OCI-M1 (cell line): ENCODE measurements around the gene THSD7A.
"Not testable (repeated sequence)": the region's sequence is repeated elsewhere in the genome, so short reads cannot be mapped to it uniquely, and the experiment has no call there.

Experiments used
- DNase-seq: peaks from one replicate; lab custom pipeline; 2025; lab: John Stamatoyannopoulos, UW

The THSD7A gene

GRCh38 chr7:11456574-11456973, 375.4 kb downstream of the THSD7A start:
- DNase-seq: no peak

DNA sequence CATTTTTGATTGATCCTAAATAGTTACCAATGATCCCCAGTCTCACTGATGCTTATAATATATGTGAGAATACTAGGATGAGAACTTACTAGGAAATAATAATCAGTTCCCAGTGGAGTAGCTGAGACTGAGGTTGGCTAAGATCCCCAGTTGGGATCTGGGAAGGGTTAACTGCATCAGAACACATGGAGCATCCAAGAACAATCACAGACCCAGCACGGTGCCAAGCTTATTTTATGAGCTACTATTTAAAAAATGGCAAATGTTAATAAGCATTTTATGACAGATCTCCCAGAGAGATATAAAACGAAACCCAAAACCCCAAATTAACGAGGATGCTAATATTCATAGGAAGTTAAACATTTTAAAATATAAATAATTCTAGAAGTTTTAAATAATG, 379.5 kb downstream of the THSD7A start:
- DNase-seq: no peak

DNA sequence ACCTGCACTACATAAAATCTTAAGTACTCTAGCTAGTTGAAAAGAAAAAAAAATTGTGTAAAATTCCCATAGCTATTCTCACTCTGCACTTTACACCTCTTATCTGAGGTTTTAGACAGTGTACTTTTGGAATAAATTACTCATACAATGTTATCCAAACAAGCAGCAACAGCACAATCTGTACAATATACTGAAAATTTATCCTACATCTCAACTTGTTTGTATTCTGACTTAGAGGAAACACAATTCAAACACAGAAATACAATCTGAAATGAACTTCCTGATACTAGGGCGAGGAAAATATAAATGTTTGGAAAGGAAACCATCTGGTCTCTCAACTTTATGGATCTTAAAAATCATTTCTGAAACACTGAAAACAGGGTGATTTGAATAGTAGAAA, 381.7 kb downstream of the THSD7A start:
- no peak for DNase-seq

DNA sequence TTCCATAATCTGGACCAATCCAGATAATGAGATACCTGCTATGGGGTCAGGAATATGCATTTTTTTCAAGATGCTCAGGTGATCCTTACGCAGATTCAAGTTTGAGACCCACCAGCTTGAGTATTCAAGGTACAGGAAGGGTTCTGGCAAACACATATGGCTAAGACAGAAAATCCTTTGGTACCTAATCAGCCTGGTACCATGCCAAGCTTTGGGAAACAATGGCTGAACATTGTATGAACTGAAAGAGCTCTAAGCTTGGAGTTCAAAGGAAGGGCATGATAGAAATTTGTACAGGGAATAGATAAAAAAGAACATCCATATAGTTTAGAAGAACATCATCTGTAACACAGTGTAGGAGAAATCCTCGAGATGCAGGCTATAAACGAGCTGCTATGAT, 382.7 kb downstream of the THSD7A start:
- no peak for DNase-seq

DNA sequence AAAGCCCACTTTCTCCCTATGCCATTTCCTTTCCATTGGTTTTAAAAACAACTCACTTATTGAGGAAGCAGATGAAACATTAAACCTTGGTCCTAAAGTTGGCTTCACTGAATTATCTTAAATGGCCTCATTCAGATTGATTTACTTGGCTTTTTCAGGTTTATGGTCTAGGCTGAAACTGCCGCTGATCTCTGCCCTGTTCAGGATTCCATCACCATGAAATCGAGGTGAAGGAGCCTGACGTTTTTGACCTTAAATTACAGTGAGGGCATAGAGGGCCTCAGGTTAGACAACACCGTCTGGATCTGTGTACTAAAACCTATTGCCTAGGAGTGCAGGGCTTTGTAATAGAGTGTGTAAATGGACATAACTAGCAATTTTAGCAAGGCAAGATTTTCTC, 383.7 kb downstream of the THSD7A start:
- DNase-seq: no peak

- no peak for DNase-seq
Observed at GRCh38 chr7:11447106-11447505, 384.9 kb downstream of the THSD7A start.

GRCh38 chr7:11443934-11444333, 388.1 kb downstream of the THSD7A start:
- not testable (repeated sequence) for DNase-seq

DNA sequence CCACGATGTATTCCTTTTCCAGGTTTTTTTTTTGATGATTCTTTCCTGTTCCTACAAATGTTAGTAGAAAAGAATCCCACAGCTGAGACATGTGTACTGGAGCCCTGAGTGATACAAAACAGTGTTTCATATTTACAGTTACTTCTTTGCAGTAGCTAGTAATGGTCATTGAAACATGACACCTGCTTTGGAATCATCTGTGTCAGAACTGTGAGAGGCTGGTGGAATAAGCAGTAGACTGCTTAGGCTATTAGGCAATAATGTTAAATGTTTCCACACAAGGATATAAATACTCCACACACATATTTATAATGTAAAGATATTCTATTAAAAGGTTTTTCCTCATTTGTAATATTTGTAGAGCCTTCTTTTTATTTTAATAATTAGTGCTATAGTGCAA, 394.0 kb downstream of the THSD7A start:
- DNase-seq: peak; percentile 3

GRCh38 chr7:11436773-11437524, 395.0 kb downstream of the THSD7A start:
- no peak for DNase-seq

DNA sequence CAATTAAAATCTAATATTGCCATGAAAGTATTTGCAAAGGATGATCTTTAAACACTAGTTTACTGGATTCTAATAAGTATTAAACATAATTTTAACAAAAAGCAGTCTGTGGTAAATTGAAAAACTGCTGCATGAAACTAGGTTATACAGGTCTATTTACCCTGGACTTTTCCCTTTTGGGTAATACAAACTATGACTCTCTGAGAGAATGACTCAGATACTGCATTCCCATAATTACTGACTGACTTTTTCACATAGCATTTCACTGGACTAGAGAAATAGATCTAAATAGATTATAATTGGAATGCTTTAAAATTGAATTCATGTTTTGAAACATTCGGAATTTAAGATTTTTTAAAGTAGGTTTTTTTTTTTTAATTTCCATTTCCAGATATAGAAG, 395.7 kb downstream of the THSD7A start:
- no peak for DNase-seq

GRCh38 chr7:11434366-11434765, 397.6 kb downstream of the THSD7A start:
- no peak for DNase-seq

DNA sequence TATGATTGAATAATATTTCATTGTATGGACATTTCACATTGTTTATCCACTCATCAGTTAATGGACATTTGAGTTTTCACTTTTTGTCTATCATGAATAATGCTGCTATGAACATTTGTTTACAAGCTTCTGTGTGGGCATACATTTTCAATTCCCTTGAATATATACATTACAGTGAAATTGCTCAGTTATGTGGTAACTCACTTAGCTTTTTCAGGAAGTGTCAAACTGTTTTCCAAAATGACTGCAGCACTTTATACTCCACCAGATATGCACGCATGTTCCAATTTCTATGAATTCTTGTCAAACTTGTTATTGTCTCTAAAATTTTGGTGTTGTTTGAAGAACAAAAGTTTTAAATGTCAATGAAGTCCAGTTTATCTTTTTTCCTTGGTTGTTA, 401.2 kb downstream of the THSD7A start:
- DNase-seq: no peak

GRCh38 chr7:11430112-11430511, 401.9 kb downstream of the THSD7A start:
- no peak for DNase-seq

GRCh38 chr7:11428877-11429581, 403.0 kb downstream of the THSD7A start:
- no peak for DNase-seq

DNA sequence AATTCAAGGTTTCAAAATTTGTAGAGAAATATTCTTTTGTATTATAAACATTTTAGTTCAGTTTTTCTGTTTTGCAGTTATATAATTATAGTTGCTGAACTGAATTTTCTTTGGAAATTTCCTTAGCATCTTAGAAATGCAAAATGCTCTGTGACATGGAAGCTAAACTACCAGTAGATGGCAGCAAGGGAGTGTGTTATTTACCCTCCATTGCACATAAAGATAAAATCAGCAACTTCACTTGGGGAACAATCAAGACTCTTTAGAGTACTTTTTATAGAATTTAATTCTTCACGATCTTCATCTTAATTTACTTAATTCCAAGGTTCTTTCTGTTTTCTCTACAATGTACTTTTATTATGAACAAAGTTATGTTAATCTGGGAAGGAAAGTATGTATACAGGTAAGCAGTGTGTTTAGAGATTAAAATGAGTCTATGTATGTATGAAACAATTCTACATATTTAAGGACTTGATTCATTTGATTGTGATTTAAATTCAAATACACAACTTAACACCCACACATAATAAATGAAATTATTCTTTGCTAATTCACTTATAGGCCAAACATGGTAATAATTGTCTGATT, 404.2 kb downstream of the THSD7A start:
- DNase-seq: peak; percentile 71

DNA sequence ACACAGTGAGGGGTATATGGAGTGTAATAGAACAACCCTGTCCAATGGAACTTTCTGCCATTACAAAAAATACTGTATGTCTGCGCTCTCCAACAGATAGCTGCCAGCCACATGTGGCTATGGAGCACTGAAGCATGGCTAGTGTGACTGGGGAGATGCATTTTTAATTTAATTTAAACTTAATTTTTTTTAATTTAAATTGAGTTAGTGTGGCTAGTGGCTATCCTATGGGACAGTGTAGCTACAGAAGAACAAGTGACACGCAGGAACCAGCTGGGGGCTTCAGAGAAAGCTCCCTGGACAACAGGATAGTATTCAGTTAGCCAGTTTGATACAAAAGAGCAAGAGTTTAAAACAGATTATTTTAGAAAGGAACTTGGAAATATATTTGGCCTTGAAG, 408.0 kb downstream of the THSD7A start:
- no peak for DNase-seq

DNA sequence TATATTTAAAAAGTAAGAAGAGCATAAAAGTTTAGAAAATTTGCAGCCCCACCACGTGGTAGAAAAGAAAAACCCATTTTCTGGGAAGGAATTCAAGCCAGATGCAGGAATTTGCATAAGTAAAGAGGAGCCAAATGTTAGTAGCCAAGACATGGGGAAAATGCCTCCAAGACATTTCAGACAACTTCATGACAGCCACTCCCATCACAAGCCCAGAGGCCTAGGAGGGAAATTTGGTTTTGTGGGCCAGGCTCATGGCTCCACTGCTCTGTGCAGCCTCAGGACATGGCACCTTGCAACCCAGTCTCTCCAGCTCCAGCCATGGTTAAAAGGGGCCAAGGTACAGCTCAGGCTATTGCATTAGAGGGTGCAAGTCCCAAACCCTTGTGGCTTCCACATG, 411.9 kb downstream of the THSD7A start:
- DNase-seq: no peak

DNA sequence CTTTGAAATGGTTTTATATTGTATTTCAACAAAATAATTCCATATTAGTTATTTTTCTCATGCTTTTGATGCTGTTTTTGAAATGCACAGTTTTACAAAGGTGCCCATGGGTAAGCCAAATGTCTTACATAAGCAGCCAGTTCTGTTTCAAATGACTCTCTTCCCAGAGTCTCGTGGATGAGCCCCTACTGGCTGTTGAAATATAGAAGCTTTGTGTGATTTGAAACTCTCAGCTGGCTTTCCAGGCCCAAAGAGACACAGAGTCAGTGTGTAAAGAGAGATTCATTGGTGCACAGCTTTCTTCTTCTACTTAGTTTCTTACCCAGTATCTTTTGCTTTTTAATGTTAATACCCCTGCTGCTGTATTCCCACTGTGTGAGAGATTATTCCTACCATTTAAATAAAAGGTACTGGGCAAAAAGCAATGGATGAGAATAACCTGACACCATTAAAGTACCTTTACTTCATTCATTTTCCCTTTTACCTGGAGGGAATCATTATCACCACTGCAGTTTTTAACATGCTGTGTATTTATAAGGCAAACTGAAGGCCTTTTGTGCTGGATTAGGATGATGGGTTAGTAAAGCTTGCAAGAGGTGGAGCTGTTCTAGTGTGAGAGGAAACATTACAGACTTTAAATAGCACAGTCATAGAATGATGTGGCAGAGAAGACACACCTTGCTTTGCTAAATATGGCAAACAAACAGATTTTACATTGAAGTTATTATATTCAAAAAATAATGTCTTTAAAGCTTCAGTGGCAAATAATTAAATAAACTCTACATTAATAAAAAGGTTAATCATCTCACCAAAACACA, 415.1 kb downstream of the THSD7A start:
- DNase-seq: no peak

DNA sequence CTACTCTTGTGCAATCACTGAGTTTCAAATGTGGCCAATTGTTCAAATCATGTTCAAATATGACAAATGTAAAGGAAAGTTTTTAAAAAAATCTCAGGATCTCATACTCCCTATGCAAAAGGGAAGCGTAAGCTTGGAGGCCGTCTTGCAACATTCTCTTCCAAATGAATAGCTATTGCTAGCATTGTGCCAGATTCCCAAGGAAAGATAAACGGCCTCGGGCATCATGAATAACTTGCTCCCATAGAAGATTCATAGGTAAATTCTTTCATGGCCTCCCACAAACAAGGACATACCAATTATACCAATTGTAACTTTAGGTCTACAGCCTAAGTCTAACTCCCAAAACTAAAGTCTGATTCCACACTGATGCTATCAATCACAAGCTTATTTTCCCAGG, 416.9 kb downstream of the THSD7A start:
- DNase-seq: no peak

DNA sequence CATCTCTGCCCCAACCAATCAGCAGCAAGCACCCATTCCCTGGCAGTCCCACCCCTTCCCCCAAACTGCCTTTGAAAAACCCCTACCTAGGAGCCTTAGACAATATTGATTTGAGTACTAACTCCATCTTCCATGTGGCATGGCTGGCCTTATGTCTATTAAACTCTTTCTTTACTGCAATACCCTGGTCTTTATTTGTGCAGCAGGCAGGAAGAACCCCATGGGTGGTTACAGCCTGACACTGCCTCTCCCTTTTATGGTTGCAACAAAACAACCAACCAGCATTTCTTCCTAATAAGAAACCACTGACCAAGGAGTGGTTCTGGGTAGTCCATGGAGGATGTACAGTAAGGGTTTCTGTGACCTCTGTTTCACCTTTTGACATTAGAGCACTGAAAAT, 418.1 kb downstream of the THSD7A start:
- DNase-seq: no peak

DNA sequence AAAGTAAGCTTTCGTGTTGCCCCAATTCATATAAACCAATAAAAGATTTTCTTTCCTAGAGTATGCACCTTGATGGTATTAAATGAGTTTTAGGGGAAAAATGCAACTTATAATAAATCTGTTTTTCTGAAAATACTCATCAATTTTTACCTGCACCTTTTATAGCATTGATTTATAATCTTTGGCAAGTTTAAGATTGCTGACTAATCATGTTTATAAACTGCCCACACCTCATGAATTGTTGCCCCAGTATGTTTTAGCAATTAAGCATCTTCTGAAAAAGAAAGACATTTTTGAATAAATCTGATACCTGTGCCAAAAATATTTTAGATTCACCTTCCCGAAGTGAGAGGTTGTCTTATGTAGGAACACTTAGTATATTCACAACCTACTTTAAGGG, 420.0 kb downstream of the THSD7A start:
- DNase-seq: no peak
